Measurements from ENCODE around the gene PML. TPM values are rescaled to one million over a fixed set of nuclear protein-coding genes. Genes with fewer than 3 reads are reported as not detected.

The PML gene, protein sequence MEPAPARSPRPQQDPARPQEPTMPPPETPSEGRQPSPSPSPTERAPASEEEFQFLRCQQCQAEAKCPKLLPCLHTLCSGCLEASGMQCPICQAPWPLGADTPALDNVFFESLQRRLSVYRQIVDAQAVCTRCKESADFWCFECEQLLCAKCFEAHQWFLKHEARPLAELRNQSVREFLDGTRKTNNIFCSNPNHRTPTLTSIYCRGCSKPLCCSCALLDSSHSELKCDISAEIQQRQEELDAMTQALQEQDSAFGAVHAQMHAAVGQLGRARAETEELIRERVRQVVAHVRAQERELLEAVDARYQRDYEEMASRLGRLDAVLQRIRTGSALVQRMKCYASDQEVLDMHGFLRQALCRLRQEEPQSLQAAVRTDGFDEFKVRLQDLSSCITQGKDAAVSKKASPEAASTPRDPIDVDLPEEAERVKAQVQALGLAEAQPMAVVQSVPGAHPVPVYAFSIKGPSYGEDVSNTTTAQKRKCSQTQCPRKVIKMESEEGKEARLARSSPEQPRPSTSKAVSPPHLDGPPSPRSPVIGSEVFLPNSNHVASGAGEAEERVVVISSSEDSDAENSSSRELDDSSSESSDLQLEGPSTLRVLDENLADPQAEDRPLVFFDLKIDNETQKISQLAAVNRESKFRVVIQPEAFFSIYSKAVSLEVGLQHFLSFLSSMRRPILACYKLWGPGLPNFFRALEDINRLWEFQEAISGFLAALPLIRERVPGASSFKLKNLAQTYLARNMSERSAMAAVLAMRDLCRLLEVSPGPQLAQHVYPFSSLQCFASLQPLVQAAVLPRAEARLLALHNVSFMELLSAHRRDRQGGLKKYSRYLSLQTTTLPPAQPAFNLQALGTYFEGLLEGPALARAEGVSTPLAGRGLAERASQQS
- total RNA-seq: 52.3 TPM

DNA sequence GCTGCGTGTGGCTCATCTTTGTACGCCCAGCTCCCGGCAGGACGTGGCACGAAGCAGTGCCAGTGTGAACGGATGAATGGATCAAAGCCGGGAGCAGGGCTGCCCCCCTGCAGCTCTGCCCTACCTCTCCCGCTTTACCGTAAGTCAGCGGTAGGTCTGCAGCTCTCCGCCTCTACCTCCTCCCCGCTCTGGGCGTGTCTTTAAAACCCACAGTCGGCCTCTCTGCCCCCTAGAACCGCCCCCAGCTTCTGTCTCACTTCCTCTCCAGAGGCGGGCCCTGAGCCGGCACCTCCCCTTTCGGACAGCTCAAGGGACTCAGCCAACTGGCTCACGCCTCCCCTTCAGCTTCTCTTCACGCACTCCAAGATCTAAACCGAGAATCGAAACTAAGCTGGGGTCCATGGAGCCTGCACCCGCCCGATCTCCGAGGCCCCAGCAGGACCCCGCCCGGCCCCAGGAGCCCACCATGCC, at the start of gene PML:
Gene PML, plus strand, starts transcription at position 304 of the 471 bp plus-strand sequence. Its CDS starts 97 bp downstream, at position 401.

DNA sequence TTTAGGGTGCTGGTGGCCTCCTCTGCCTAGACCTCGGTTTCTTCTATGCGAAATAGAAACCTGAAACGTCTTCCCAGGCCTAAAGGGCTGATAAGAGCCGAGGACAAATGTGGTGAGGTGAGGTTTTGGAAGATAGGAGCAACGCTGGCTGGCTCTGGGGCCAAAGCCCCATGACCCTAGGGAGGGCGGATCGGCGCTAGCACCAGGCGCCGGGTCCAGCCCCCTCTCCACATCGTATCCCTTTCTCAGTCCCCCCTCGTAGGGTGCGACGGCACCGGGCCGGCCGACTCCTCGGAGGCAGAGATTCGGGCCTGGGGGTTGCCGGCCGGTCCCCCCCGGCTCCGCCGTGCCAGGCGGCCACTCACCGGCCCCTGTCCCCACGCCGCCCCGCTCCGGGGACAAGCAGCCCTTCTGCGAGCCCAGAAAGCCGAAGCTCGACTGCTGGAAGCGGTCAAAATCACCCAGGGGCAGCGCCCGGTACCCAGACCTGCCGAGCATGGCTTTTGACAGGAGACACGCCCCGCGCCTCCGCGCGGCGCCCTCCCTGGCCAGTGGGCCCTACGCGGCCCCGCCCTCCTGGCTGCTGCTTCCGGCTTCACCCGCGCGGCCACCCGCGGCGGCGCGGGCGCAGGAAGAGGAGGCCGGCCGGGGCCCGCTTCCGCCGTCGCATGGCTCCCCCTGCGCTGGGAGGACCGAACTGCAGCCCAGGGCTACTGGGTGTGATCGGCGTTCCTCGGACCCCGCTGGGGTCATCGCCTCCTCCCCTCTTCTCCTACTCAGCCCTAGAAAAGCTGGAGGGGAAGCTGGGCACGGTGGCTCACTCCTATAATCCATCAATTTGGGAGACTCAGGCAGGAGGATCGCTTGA, 2.6 kb upstream of the PML start, which contains the start of gene STOML1:
Gene STOML1, minus strand, starts transcription at position 570 of the 868 bp plus-strand sequence. Its CDS starts 72 bp downstream, at position 498.

DNA sequence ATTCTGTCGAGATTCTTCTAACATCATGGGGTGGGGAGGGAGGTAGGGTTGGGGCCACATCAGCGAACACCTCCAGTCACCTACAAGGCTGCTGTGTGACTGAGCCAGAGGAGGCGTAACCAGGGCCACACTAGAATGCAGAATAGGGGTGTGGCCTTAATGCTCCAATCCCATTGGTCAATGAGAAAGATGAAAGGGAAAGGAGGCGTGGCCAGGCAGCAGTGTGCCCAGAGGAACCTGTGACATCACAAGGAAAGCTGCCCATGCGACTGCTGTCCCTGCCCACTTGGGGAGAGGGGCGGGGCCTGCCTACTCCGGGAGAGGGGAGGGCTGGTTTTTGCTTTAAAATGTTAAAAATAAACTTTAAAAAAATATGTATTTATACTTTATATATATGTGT, 87.9 kb downstream of the PML start, which contains the start of gene GOLGA6A:
Gene GOLGA6A, minus strand, starts transcription at position 101 of the 400 bp plus-strand sequence. Its CDS starts 41 bp downstream, at position 60.

Small RNAs within 50 kb of the gene (small RNA-seq; reads per million reads assigned to genes)
- not detected for gene RN7SL429P (ENCODE audit: low replicate concordance)

Other genes with a start within 250 kb of the PML start
- gene INSYN1, start 241.4 kb upstream of the PML start, total RNA-seq: 7.9 TPM
- not detected for gene TBC1D21, start 121.2 kb upstream of the PML start, total RNA-seq
- gene LOXL1, start 68.3 kb upstream of the PML start, total RNA-seq: 35.1 TPM
- 16.5 TPM for gene STOML1, start 2.4 kb upstream of the PML start, total RNA-seq
- gene GOLGA6A, start 87.8 kb downstream of the PML start, total RNA-seq: not detected
- gene ISLR2, start 135.9 kb downstream of the PML start, total RNA-seq: 2.2 TPM
- 70.4 TPM for gene ISLR, start 179.0 kb downstream of the PML start, total RNA-seq
- gene STRA6, start 208.1 kb downstream of the PML start, total RNA-seq: 14.9 TPM
- gene CCDC33, start 241.6 kb downstream of the PML start, total RNA-seq: 2.9 TPM